HCT116 (cell line): ENCODE results near the gene PTPN1.

Experiments
- POLR2A ChIP-seq: IDR thresholded peaks from 2 replicates; pipeline ENCODE4 v1.7.0; 2011; ENCODE audit warnings: borderline replicate concordance; ENCODE audit not compliant: insufficient read depth, insufficient read length; ENCODE audit errors: extremely low read depth
- TF ChIP-seq, protein P1 (sequence below), 3 experiments: fragments of 200-600 bp in 1 of 3; sonication (generic) in 1 of 3; IDR thresholded peaks in 2 of 3; conservative IDR thresholded peaks in 1 of 3; 2 replicates each; pipeline ENCODE4 v1.5.1; 2012 to 2017; ENCODE audit warnings: low read depth in 2 of 3, low read length in 2 of 3, antibody characterized with exemption in 1 of 3, borderline replicate concordance in 1 of 3, control low read depth in 1 of 3, mild to moderate bottlenecking in 1 of 3, mixed read lengths in 1 of 3, mixed run types in 1 of 3, moderate library complexity in 1 of 3; ENCODE audit not compliant: insufficient read depth in 1 of 3
- TF ChIP-seq, protein P2 (sequence below): IDR thresholded peaks from 2 replicates; pipeline ENCODE4 v1.6.1; 2012; ENCODE audit warnings: low read depth

DNA sequence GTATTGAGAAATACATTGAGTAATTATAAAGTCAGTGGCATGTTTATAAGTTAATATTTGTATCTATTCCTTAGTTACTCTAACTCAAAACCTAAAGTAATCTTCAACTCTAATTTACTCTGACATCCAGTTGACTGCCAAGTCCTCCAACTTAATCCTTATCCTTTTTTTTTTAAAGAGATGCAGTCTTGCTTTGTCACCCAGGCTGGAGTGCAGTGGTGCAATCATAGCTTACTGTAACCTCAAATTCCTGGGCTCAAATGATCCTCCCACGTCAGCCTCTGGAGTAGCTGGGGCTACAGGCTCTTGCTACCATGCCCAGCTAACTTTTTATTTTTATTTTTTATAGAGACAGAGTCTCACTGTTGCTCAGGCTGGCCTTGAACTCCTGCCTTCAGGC, 24.4 kb downstream of the PTPN1 start:
- TF ChIP-seq, protein P1, sequence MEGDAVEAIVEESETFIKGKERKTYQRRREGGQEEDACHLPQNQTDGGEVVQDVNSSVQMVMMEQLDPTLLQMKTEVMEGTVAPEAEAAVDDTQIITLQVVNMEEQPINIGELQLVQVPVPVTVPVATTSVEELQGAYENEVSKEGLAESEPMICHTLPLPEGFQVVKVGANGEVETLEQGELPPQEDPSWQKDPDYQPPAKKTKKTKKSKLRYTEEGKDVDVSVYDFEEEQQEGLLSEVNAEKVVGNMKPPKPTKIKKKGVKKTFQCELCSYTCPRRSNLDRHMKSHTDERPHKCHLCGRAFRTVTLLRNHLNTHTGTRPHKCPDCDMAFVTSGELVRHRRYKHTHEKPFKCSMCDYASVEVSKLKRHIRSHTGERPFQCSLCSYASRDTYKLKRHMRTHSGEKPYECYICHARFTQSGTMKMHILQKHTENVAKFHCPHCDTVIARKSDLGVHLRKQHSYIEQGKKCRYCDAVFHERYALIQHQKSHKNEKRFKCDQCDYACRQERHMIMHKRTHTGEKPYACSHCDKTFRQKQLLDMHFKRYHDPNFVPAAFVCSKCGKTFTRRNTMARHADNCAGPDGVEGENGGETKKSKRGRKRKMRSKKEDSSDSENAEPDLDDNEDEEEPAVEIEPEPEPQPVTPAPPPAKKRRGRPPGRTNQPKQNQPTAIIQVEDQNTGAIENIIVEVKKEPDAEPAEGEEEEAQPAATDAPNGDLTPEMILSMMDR (IDR thresholded peaks at IDR 0.05 in 2 of 3, conservative IDR thresholded peaks at IDR 0.05 in 1 of 3; ENCODE audit: borderline replicate concordance in 1 of 3, insufficient read depth in 1 of 3, low read depth in 2 of 3, low read length in 2 of 3): no peak
- no peak for TF ChIP-seq POLR2A
- TF ChIP-seq, protein P2, sequence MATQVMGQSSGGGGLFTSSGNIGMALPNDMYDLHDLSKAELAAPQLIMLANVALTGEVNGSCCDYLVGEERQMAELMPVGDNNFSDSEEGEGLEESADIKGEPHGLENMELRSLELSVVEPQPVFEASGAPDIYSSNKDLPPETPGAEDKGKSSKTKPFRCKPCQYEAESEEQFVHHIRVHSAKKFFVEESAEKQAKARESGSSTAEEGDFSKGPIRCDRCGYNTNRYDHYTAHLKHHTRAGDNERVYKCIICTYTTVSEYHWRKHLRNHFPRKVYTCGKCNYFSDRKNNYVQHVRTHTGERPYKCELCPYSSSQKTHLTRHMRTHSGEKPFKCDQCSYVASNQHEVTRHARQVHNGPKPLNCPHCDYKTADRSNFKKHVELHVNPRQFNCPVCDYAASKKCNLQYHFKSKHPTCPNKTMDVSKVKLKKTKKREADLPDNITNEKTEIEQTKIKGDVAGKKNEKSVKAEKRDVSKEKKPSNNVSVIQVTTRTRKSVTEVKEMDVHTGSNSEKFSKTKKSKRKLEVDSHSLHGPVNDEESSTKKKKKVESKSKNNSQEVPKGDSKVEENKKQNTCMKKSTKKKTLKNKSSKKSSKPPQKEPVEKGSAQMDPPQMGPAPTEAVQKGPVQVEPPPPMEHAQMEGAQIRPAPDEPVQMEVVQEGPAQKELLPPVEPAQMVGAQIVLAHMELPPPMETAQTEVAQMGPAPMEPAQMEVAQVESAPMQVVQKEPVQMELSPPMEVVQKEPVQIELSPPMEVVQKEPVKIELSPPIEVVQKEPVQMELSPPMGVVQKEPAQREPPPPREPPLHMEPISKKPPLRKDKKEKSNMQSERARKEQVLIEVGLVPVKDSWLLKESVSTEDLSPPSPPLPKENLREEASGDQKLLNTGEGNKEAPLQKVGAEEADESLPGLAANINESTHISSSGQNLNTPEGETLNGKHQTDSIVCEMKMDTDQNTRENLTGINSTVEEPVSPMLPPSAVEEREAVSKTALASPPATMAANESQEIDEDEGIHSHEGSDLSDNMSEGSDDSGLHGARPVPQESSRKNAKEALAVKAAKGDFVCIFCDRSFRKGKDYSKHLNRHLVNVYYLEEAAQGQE: no peak
